MM.1S (cell line): Measurements from ENCODE around the gene CCNC.

ENCODE experiments used
- DNase-seq: peaks from one replicate; pipeline ENCODE4 v3.0.0-alpha.2; 2015
- H2AFZ ChIP-seq: fragments of 300-600 bp; sonication (generic); 2 replicates; pipeline ENCODE4 v1.6.0; 2016; ENCODE audit warnings: antibody characterized with exemption, low read length
- H3F3A ChIP-seq: fragments of 300-600 bp; sonication (generic); 2 replicates; pipeline ENCODE4 v1.6.1; 2016; ENCODE audit warnings: mild to moderate bottlenecking, antibody characterized with exemption, low read length, moderate library complexity, mixed read lengths; ENCODE audit not compliant: insufficient read depth
- H3K27ac ChIP-seq: fragments of 300-600 bp; sonication (generic); 2 replicates; pipeline ENCODE4 v1.5.1; 2016; ENCODE audit warnings: mild to moderate bottlenecking, low read length
- H3K27me3 ChIP-seq: fragments of 300-600 bp; sonication (generic); replicated peaks from 2 replicates; pipeline ENCODE4 v1.6.0; 2016; ENCODE audit warnings: low read length; ENCODE audit not compliant: insufficient read depth
- H3K36me3 ChIP-seq: fragments of 300-600 bp; sonication (generic); replicated peaks from 2 replicates; pipeline ENCODE4 v1.6.1; 2016; ENCODE audit warnings: mild to moderate bottlenecking, low read length, mixed read lengths; ENCODE audit not compliant: insufficient read depth
- H3K4me1 ChIP-seq: fragments of 300-600 bp; sonication (generic); 2 replicates; pipeline ENCODE4 v1.6.1; 2016; ENCODE audit warnings: low read length, mixed read lengths
- H3K4me2 ChIP-seq: fragments of 300-600 bp; sonication (generic); 2 replicates; pipeline ENCODE4 v1.6.0; 2016; ENCODE audit warnings: low read depth, low read length
- H3K4me3 ChIP-seq: fragments of 300-600 bp; sonication (generic); 2 replicates; pipeline ENCODE4 v1.5.1; 2016; ENCODE audit warnings: low read length, mixed read lengths
- H3K79me2 ChIP-seq: fragments of 300-600 bp; sonication (generic); 2 replicates; pipeline ENCODE4 v1.6.1; 2016; ENCODE audit warnings: mixed run types, low read length, mixed read lengths
- H3K9ac ChIP-seq: fragments of 300-600 bp; sonication (generic); 2 replicates; pipeline ENCODE4 v1.6.1; 2016; ENCODE audit warnings: low read length, mixed read lengths
- H3K9me2 ChIP-seq: fragments of 300-600 bp; sonication (generic); replicated peaks from 2 replicates; pipeline ENCODE4 v1.6.1; 2016; ENCODE audit warnings: mild to moderate bottlenecking, low read length, mixed read lengths; ENCODE audit not compliant: insufficient read depth
- H3K9me3 ChIP-seq: fragments of 300-600 bp; sonication (generic); replicated peaks from 2 replicates; pipeline ENCODE4 v1.6.1; 2016; ENCODE audit warnings: mild to moderate bottlenecking, low read length, mixed read lengths; ENCODE audit not compliant: insufficient read depth
- H4K20me1 ChIP-seq: fragments of 300-600 bp; sonication (generic); 2 replicates; pipeline ENCODE4 v1.6.1; 2016; ENCODE audit warnings: mild to moderate bottlenecking, low read length, moderate library complexity, mixed read lengths; ENCODE audit not compliant: insufficient read depth
- EZH2 ChIP-seq: fragments of 300-600 bp; sonication (generic); optimal IDR thresholded peaks from 2 replicates; pipeline ENCODE3; 2017; ENCODE audit warnings: low read depth, mild to moderate bottlenecking, antibody characterized with exemption, low read length, mixed read lengths
- EZH2phosphoT487 ChIP-seq: fragments of 300-600 bp; sonication (generic); IDR thresholded peaks from 2 replicates; pipeline ENCODE4 v1.6.1; 2018; ENCODE audit warnings: antibody characterized with exemption, low read length
- TF ChIP-seq, protein P1 (sequence below): fragments of 300-600 bp; sonication (generic); IDR thresholded peaks from 2 replicates; pipeline ENCODE4 v1.5.1; 2016; ENCODE audit warnings: antibody characterized with exemption, low read length, mixed read lengths

The CCNC gene

GRCh38 chr6:99613705-99614429 is 45.4 kb upstream of the CCNC start:
- Histone ChIP-seq H3K4me2 (peak overlapping the region; percentile 99), H2AFZ (peak overlapping the region; percentile 100), H3K4me3 (peak overlapping the region; percentile 81), H3K79me2 (no peaks in the 10 kb centered on the region), H3F3A (no peaks in the 10 kb centered on the region), H4K20me1 (no peaks in the 10 kb centered on the region), H3K9me3 (no peaks in the 10 kb centered on the region), H3K36me3 (no peaks in the 10 kb centered on the region), H3K9me2 (no peaks in the 10 kb centered on the region), H3K9ac (peak overlapping the region; percentile 49; the same call in 1 of the 2 replicates), H3K27ac (peak overlapping the region; percentile 22; the same call in 1 of the 2 replicates), H3K4me1 (peaks cover 6% of the 10 kb centered on the region), H3K27me3 (no peaks in the 10 kb centered on the region)
- TF ChIP-seq EZH2phosphoT487 = no peak
- no peak for TF ChIP-seq EZH2
- TF ChIP-seq, protein P1, sequence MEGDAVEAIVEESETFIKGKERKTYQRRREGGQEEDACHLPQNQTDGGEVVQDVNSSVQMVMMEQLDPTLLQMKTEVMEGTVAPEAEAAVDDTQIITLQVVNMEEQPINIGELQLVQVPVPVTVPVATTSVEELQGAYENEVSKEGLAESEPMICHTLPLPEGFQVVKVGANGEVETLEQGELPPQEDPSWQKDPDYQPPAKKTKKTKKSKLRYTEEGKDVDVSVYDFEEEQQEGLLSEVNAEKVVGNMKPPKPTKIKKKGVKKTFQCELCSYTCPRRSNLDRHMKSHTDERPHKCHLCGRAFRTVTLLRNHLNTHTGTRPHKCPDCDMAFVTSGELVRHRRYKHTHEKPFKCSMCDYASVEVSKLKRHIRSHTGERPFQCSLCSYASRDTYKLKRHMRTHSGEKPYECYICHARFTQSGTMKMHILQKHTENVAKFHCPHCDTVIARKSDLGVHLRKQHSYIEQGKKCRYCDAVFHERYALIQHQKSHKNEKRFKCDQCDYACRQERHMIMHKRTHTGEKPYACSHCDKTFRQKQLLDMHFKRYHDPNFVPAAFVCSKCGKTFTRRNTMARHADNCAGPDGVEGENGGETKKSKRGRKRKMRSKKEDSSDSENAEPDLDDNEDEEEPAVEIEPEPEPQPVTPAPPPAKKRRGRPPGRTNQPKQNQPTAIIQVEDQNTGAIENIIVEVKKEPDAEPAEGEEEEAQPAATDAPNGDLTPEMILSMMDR = no peak
- DNase-seq = peak; percentile 48

- Histone ChIP-seq H3F3A (no peaks in the 10 kb centered on the region), H3K27ac (no peak overlapping the region), H3K36me3 (no peaks in the 10 kb centered on the region), H3K27me3 (no peaks in the 10 kb centered on the region), H4K20me1 (no peaks in the 10 kb centered on the region), H3K9me3 (no peaks in the 10 kb centered on the region), H3K4me1 (peaks cover 6% of the 10 kb centered on the region), H3K4me3 (peak overlapping the region; percentile 81), H3K4me2 (peak overlapping the region; percentile 99), H3K9ac (peak overlapping the region; percentile 49; the same call in 1 of the 2 replicates), H3K9me2 (no peaks in the 10 kb centered on the region), H2AFZ (peak overlapping the region; percentile 100), H3K79me2 (no peaks in the 10 kb centered on the region)
- no peak for TF ChIP-seq EZH2
- no peak for TF ChIP-seq EZH2phosphoT487
- TF ChIP-seq, protein P1 = peak; percentile 48
- peak; percentile 48 for DNase-seq
Measured at GRCh38 chr6:99613409-99613704, 44.9 kb upstream of the CCNC start.

DNA sequence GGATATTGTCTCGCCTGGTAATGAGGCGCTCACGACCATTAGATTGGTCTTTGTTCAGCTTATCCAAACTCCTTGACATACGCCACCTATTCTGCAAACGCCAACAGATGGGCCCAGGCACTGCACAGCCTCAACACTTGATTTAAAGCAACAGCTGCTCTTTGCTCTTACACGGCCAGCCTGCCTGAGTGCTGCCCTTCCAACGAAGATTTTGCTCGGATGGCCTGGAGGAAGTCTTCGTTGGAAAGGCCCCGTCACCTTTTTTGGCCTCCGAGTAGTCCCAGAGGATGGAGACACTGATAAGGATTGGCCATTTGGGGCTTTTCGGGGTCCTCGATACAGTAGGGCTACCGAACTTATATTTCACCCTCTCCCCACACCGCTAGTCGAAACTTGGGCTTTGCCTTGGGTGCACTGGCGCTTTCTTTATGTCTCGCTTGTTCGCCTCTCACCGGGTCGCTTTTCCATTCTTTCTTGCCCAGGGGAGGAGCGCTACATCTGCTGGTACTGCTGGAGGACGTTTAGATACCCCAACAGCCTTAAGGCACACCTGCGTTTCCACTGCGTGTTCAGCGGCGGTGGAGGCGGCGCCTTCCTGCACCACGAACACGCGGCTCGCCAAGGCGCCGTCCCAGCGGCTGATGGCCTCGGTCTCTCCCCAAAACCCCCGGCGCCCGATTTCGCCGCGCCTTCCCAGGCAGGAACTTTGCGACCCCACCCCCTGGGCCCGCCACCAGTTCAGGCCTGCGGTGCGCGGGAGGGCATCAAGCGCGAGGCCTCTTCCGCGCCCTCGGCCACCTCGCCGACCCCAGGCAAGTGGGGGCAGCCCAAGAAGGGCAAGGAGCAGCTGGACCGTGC is 44.3 kb upstream of the CCNC start:
- H2AFZ ChIP-seq = peak overlapping the region; percentile 51
- TF ChIP-seq, protein P1 = no peak
- TF ChIP-seq EZH2phosphoT487 (no peak), EZH2 (no peak)
- H3K36me3 ChIP-seq = no peaks in the 10 kb centered on the region
- peak overlapping the region; percentile 99 for H3K4me2 ChIP-seq
- H3K4me1 ChIP-seq = peaks cover 6% of the 10 kb centered on the region
- H3K9me2 ChIP-seq = no peaks in the 10 kb centered on the region
- H3K79me2 ChIP-seq = no peaks in the 10 kb centered on the region
- H3K27me3 ChIP-seq = no peaks in the 10 kb centered on the region
- H3K27ac ChIP-seq = no peak overlapping the region
- no peaks in the 10 kb centered on the region for H3F3A ChIP-seq
- H3K9ac ChIP-seq = no peak overlapping the region
- H3K9me3 ChIP-seq = no peaks in the 10 kb centered on the region
- H4K20me1 ChIP-seq = no peaks in the 10 kb centered on the region
- peak overlapping the region; percentile 81 for H3K4me3 ChIP-seq
- DNase-seq = no peak
